ENCODE data around the gene OLFML2A. TPM values are rescaled to one million over a fixed set of nuclear protein-coding genes. Genes with fewer than 3 reads are reported as not detected.

OLFML2A gene
- total and polyA plus RNA-seq, 2 donors (not counting 1 experiment from before 2014, with no cell fraction given) = 0.76 to 0.88 TPM

DNA sequence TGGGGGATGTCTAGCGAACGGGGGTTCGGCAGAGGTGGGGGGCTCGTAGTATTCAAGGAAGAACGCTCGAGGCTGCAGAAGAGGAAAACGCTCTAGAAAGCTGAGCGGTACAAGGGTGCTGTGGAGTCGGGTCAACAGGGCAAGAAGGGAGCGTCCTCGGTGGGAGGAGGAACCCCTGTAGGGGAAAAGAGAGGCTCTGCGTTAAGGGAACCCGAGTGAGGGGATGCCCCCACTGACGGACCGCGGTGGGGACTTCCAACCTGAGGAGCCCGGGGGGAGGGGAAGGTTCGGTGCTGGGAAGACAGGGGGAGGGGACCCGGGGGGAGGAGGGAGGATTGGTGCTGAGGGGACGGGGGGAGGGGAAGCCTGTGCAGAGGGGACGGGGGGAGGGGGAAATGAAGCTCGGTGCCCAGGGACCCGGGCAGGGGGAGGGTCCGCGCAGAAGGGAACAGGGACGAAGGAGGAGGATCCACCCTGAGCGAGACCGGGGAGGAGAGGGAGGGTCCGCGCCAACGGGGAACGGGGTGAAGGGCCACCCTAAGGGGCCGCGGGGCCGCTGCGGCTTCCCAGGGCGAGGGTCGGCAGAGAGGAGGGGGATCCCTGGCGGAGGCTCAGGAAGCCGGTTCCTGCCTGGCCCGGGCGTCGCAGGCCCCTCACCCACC lies 6.4 kb upstream of the OLFML2A start:
- H3K4me3 ChIP-seq (ENCODE audit: control extremely low read depth in 1 of 5, extremely low read depth in 1 of 5, insufficient read depth in 1 of 5, low read depth in 2 of 5, low read length in 4 of 5) = peak overlapping the region; percentile 38 to 84 (median 71)
- no peaks in the 10 kb centered on the region for H4K20me1 ChIP-seq (ENCODE audit: control insufficient read depth, insufficient read depth, low read length, poor library complexity, severe bottlenecking)
- Mint-ChIP-seq H3K4me1 (peaks cover 33% of the 10 kb centered on the region), H3K4me3 (peak overlapping the region; percentile 86), H3K27ac (peak overlapping the region; percentile 43), H3K27me3 (peaks cover 56% of the 10 kb centered on the region), H3K9me3 (ENCODE audit: insufficient read depth) (no peaks in the 10 kb centered on the region)
- peak overlapping the region; percentile 77 for H3K9ac ChIP-seq (ENCODE audit: low read length)
- DNase-seq (peak; percentile 74), ATAC-seq (ENCODE audit: low read depth) (no peak)
- H3K9me3 ChIP-seq (ENCODE audit: control extremely low read depth in 1 of 3, control insufficient read depth in 2 of 3, insufficient read depth in 1 of 3, low read length in 2 of 3) = no peaks in the 10 kb centered on the region
- WGBS (ENCODE audit: insufficient coverage) = under 1% methylated on average over 34 of the region's 43 CpGs
- H3K79me2 ChIP-seq (ENCODE audit: control insufficient read depth, insufficient read depth, low read length) = no peaks in the 10 kb centered on the region
- TF ChIP-seq EZH2 (IDR thresholded peaks at IDR 0.05; ENCODE audit: borderline replicate concordance, insufficient read depth, low read depth, low read length, poor library complexity, severe bottlenecking) = no peak
- TF ChIP-seq, protein P1, sequence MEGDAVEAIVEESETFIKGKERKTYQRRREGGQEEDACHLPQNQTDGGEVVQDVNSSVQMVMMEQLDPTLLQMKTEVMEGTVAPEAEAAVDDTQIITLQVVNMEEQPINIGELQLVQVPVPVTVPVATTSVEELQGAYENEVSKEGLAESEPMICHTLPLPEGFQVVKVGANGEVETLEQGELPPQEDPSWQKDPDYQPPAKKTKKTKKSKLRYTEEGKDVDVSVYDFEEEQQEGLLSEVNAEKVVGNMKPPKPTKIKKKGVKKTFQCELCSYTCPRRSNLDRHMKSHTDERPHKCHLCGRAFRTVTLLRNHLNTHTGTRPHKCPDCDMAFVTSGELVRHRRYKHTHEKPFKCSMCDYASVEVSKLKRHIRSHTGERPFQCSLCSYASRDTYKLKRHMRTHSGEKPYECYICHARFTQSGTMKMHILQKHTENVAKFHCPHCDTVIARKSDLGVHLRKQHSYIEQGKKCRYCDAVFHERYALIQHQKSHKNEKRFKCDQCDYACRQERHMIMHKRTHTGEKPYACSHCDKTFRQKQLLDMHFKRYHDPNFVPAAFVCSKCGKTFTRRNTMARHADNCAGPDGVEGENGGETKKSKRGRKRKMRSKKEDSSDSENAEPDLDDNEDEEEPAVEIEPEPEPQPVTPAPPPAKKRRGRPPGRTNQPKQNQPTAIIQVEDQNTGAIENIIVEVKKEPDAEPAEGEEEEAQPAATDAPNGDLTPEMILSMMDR (IDR thresholded peaks at IDR 0.05) = no peak
- peaks cover 0 to 42% (median 41%) of the 10 kb centered on the region in 4 experiments for H3K27me3 ChIP-seq (replicated peaks in 1 of 4; ENCODE audit: control extremely low read depth in 1 of 4, control insufficient read depth in 3 of 4, insufficient read depth in 4 of 4, low read length in 3 of 4)
- H2AFZ ChIP-seq (ENCODE audit: insufficient read depth, low read depth, low read length, poor library complexity, severe bottlenecking) = peak overlapping the region; percentile 83
- ChIA-PET POLR2A (interaction anchor here (0.6 to 1.2 kb wide), 7 partner anchors 29 to 1829 kb away, joined by 3 to 8 read pairs (median 6); partner anchors contain the start of gene ARPC5L), CTCF (interaction anchor here (0.7 to 12.0 kb wide), 9 partner anchors 11 to 1171 kb away, joined by 3 to 345 read pairs (median 7); partner anchors contain the start of genes ARPC5L, RPL35 and WDR38)
- peak overlapping the region; percentile 98 for H3K4me2 ChIP-seq (replicated peaks; ENCODE audit: low read depth, low read length, poor library complexity, severe bottlenecking)
- intact Hi-C loops (cut with micrococcal nuclease) = loop anchor here (1.0 to 10.0 kb wide), 7 partner anchors 91 to 492 kb away; partner anchors contain the start of genes GAPVD1, GOLGA1, HSPA5 and PPP6C
- peaks cover 24 to 33% of the 10 kb centered on the region in 2 donors for H3K4me1 ChIP-seq (ENCODE audit: control insufficient read depth in 2 of 2, insufficient read depth in 2 of 2, low read length in 2 of 2)
- no peak overlapping the region for H3K27ac ChIP-seq (ENCODE audit: low read length in 2 of 2)
- no peaks in the 10 kb centered on the region for H3K36me3 ChIP-seq (replicated peaks in 1 of 2; ENCODE audit: control extremely low read depth in 1 of 2, control insufficient read depth in 1 of 2, extremely low read depth in 1 of 2, insufficient read depth in 2 of 2, low read length in 1 of 2)

All from B cell (primary cell).